Endodermal cell (in vitro differentiated cells): ENCODE measurements around the gene TTF2. TPM values are rescaled to one million over a fixed set of nuclear protein-coding genes. Genes with fewer than 3 reads are reported as not detected.
A peak's percentile ranks its signal among the peaks of the same experiment; 100 is the strongest.

Source experiments
- DNase-seq: peaks from one replicate; pipeline ENCODE4 v3.0.0-alpha.2; 2017
- H3K27ac ChIP-seq: 2 replicates; pipeline ENCODE4 v1.5.1; 2013; ENCODE audit warnings: mild to moderate bottlenecking, low read depth, low read length, moderate library complexity
- H3K27me3 ChIP-seq: 2 replicates; pipeline ENCODE4 v1.6.1; 2013; ENCODE audit warnings: mild to moderate bottlenecking, low read length, moderate library complexity; ENCODE audit not compliant: insufficient read depth, control insufficient read depth, poor library complexity, severe bottlenecking
- H3K36me3 ChIP-seq: 2 replicates; pipeline ENCODE4 v1.7.0; 2013; ENCODE audit warnings: mild to moderate bottlenecking, low read length, moderate library complexity; ENCODE audit not compliant: control insufficient read depth, insufficient read depth
- H3K4me1 ChIP-seq: one replicate; pipeline ENCODE4 v1.7.0; 2013; ENCODE audit warnings: low read length; ENCODE audit not compliant: control insufficient read depth, insufficient read depth
- H3K4me3 ChIP-seq: 2 replicates; pipeline ENCODE4 v1.5.1; 2013; ENCODE audit warnings: mild to moderate bottlenecking, low read length, moderate library complexity
- H3K9ac ChIP-seq: 2 replicates; pipeline ENCODE4 v1.6.1; 2013; ENCODE audit warnings: mild to moderate bottlenecking, low read length, moderate library complexity; ENCODE audit not compliant: poor library complexity, severe bottlenecking; ENCODE audit errors: extremely low read depth
- H3K9me3 ChIP-seq: 2 replicates; pipeline ENCODE4 v1.6.1; 2013; ENCODE audit warnings: mild to moderate bottlenecking, low read length, moderate library complexity; ENCODE audit not compliant: control insufficient read depth
- H3K27ac Mint-ChIP-seq: 2 replicates; pipeline ENCODE4 v1.8.0; 2020; ENCODE audit warnings: mixed read lengths
- H3K27me3 Mint-ChIP-seq: 2 replicates; pipeline ENCODE4 v1.8.0; 2021; ENCODE audit warnings: mild to moderate bottlenecking, mixed read lengths; ENCODE audit not compliant: insufficient read depth
- H3K36me3 Mint-ChIP-seq: 2 replicates; pipeline ENCODE4 v1.8.0; 2020; ENCODE audit warnings: low read depth, mixed read lengths
- H3K4me1 Mint-ChIP-seq: 2 replicates; pipeline ENCODE4 v1.8.0; 2020; ENCODE audit warnings: mixed read lengths
- H3K4me3 Mint-ChIP-seq: 2 replicates; pipeline ENCODE4 v1.8.0; 2020; ENCODE audit warnings: mild to moderate bottlenecking, moderate library complexity, mixed read lengths
- H3K9me3 Mint-ChIP-seq: 2 replicates; pipeline ENCODE4 v1.8.0; 2020; ENCODE audit warnings: mild to moderate bottlenecking, mixed read lengths
- WGBS, 2 experiments: methylation state at CpG; one replicate each; pipeline versions ENCODE4 v1.1.5 to v1.1.7; 2013; ENCODE audit warnings: missing lambda C conversion rate in 2 of 2, mixed read lengths in 1 of 2; ENCODE audit not compliant: insufficient coverage in 1 of 2, insufficient read length in 1 of 2; 5-methylcytosine and 5-hydroxymethylcytosine counted together
- total RNA-seq, 2 donors: library from RNA; stranded (reverse); fragmentation: NEBNext Ultra II Directional in 1 of 2; extraction: Animal tissue kit (Norgen Biotek cat#: 25700) in 1 of 2; gene quantifications; 2 replicates in 1 of 2; 3 replicates in 1 of 2; pipeline ENCODE4 v1.2.1, GENCODE V29; 2021
- TF ChIP-seq, protein P1 (sequence below): fragments of 200-600 bp; sonication (generic); conservative IDR thresholded peaks from 2 replicates; pipeline ENCODE4 v1.5.0; 2021; ENCODE audit warnings: antibody characterized with exemption, mild to moderate bottlenecking

TTF2 gene
- total RNA-seq, 2 donors from 2014 or later = 70.9 to 71.9 TPM

DNA sequence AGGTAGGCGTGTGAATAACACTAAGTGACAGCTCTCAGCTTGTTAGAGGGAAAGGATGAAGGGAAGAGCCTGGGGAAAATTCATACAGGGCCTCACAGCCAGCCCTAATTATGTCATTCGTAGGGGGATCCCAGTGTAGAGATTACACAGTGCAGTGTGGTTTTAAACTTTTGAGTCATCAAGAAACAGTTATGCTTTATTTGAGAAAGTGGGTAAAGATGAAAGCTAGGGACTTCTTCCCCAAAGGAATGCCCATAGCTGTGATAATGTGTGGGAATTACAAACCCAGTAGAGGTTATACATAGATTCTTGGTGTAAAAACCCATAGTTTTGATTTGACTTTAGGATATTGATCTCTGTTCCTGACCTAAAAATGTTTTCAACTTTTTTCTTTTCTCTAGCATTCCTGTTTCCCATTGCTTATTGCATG is 1.9 kb downstream of the TTF2 start:
- H3K27ac Mint-ChIP-seq = no peak overlapping the region
- Histone ChIP-seq H3K9me3 (no peaks in the 10 kb centered on the region), H3K36me3 (peaks cover 22% of the 10 kb centered on the region), H3K4me1 (no peaks in the 10 kb centered on the region), H3K27ac (no peak overlapping the region), H3K9ac (no peak overlapping the region), H3K4me3 (no peak overlapping the region), H3K27me3 (no peaks in the 10 kb centered on the region)
- H3K4me3 Mint-ChIP-seq = no peak overlapping the region
- TF ChIP-seq, protein P1, sequence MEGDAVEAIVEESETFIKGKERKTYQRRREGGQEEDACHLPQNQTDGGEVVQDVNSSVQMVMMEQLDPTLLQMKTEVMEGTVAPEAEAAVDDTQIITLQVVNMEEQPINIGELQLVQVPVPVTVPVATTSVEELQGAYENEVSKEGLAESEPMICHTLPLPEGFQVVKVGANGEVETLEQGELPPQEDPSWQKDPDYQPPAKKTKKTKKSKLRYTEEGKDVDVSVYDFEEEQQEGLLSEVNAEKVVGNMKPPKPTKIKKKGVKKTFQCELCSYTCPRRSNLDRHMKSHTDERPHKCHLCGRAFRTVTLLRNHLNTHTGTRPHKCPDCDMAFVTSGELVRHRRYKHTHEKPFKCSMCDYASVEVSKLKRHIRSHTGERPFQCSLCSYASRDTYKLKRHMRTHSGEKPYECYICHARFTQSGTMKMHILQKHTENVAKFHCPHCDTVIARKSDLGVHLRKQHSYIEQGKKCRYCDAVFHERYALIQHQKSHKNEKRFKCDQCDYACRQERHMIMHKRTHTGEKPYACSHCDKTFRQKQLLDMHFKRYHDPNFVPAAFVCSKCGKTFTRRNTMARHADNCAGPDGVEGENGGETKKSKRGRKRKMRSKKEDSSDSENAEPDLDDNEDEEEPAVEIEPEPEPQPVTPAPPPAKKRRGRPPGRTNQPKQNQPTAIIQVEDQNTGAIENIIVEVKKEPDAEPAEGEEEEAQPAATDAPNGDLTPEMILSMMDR = no peak
- peaks cover 13% of the 10 kb centered on the region for H3K4me1 Mint-ChIP-seq
- peaks cover 31% of the 10 kb centered on the region for H3K36me3 Mint-ChIP-seq
- 90 to 95% methylated on average over 2 of the region's 2 CpGs for WGBS, 2 experiments
- no peaks in the 10 kb centered on the region for H3K9me3 Mint-ChIP-seq
- DNase-seq = no peak
- no peaks in the 10 kb centered on the region for H3K27me3 Mint-ChIP-seq

DNA sequence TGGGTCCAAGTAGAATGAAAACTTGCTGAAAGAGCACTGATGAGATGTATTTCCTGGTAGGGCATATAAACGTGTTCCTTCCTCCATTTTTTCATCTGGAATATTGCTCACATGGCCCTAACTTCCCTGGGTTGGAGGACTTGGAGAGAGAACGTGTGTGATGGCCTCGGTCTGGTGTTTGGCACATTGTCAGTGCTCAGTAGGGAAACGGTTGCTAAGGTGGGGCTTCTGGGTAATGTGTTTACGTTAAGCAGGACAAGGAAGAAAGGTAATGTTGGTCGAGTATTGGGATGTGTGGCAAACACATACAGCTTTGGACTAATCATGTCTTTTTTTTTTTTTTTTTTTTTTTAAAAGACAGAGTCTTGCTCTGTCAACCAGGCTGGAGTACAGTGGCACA is 6.2 kb downstream of the TTF2 start:
- H3K4me3 ChIP-seq = no peak overlapping the region
- Mint-ChIP-seq H3K4me3 (no peak overlapping the region), H3K27me3 (no peaks in the 10 kb centered on the region), H3K27ac (no peak overlapping the region), H3K4me1 (peaks cover 4% of the 10 kb centered on the region), H3K36me3 (peaks cover 33% of the 10 kb centered on the region), H3K9me3 (no peaks in the 10 kb centered on the region)
- H3K9ac ChIP-seq = no peak overlapping the region
- peaks cover 40% of the 10 kb centered on the region for H3K36me3 ChIP-seq
- no peaks in the 10 kb centered on the region for H3K4me1 ChIP-seq
- H3K9me3 ChIP-seq = no peaks in the 10 kb centered on the region
- no peak overlapping the region for H3K27ac ChIP-seq
- no peak for DNase-seq
- WGBS, 2 experiments = 93 to 100% methylated on average over 1 to 6 of the region's 6 CpGs
- no peaks in the 10 kb centered on the region for H3K27me3 ChIP-seq
- TF ChIP-seq, protein P1 = no peak

DNA sequence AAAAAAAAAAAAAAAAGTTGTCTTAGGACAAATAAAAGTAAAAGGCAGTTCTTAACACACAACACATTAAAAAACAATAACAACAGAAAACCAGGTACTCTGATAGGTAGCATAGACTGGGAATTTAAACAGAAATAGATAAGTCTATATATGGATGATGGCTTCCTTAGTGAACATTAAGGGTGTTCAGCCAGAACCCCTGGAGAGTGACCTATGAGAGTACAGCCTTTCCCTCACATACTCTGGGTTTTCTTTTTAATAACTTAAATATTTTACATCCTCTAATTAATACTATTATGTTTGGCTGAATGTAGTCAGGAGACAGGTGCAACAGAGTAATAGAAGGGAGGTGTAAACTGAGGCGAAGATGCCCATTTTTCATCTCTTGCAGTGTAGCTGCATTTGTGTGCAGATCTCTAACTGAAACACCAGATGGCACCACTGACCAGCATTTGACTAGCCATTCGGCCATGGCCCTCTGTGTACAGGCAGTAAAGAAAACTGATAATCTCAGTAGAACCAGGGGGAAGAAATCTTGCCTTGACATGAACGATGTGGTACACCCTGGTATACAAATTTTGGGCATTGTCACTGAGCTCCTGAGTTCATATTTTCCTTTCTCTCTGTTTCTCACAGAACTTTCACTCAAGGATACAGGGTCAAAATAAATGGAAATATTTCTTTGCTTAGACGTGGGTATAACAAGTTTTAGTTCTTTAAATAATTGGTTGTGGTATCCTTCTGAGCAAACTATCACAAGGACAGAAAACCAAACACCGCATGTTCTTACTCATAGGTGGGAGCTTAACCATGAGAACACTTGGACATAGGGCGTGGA is 7.6 kb downstream of the TTF2 start:
- Histone ChIP-seq H3K4me1 (no peaks in the 10 kb centered on the region), H3K27ac (no peak overlapping the region), H3K9me3 (no peaks in the 10 kb centered on the region), H3K4me3 (no peak overlapping the region), H3K27me3 (no peaks in the 10 kb centered on the region), H3K36me3 (peaks cover 32% of the 10 kb centered on the region), H3K9ac (no peak overlapping the region)
- no peaks in the 10 kb centered on the region for H3K9me3 Mint-ChIP-seq
- H3K4me1 Mint-ChIP-seq = no peaks in the 10 kb centered on the region
- DNase-seq = peak; percentile 71
- peaks cover 28% of the 10 kb centered on the region for H3K36me3 Mint-ChIP-seq
- H3K27ac Mint-ChIP-seq = no peak overlapping the region
- TF ChIP-seq, protein P1 = peak; percentile 90
- H3K27me3 Mint-ChIP-seq = no peaks in the 10 kb centered on the region
- WGBS, 2 experiments = 81 to 85% methylated on average over 4 to 6 of the region's 6 CpGs
- H3K4me3 Mint-ChIP-seq = no peak overlapping the region
